ENCODE data around the gene TOMM20L. TPM values are rescaled to one million over a fixed set of nuclear protein-coding genes. Genes with fewer than 3 reads are reported as not detected.

The TOMM20L gene
- total and polyA plus RNA-seq, 2 of the 8 experiments (the other 6 are each of a cell fraction or from before 2014, with no cell fraction given) = not detected

- no peak for TF ChIP-seq RBBP5 (IDR thresholded peaks at IDR 0.05; ENCODE audit: borderline replicate concordance, low read depth, low read length)
- no peak for TF ChIP-seq KDM4A (IDR thresholded peaks at IDR 0.05; ENCODE audit: low read depth, low read length, severe bottlenecking)
These were observed 31.4 kb upstream of the TOMM20L start (continued) for GRCh38 chr14:58364316-58364715.
